ENCODE data around the gene IL16.

Gene IL16

GRCh38 chr15:81268881-81269601 is 72.4 kb downstream of the IL16 start:
- ATAC-seq (replicated peaks; ENCODE audit: extremely low read depth, poor library complexity, severe bottlenecking) (no peak), DNase-seq (ENCODE audit: low spot score in 2 of 2) (no peak)
- no peak overlapping the region for H3K4me3 Mint-ChIP-seq
- peaks cover 1% of the 10 kb centered on the region for H3K36me3 Mint-ChIP-seq (ENCODE audit: insufficient read depth)
- H3K27ac Mint-ChIP-seq (ENCODE audit: low read depth): no peak overlapping the region
- H3K4me1 Mint-ChIP-seq: peaks cover 18% of the 10 kb centered on the region
- no peaks in the 10 kb centered on the region for H3K9me3 Mint-ChIP-seq
- H3K27me3 Mint-ChIP-seq: peaks cover 17% of the 10 kb centered on the region

GRCh38 chr15:81270188-81270587 is 73.5 kb downstream of the IL16 start:
- Mint-ChIP-seq H3K27me3 (peaks cover 6% of the 10 kb centered on the region), H3K9me3 (no peaks in the 10 kb centered on the region), H3K4me1 (peaks cover 22% of the 10 kb centered on the region), H3K4me3 (no peak overlapping the region), H3K27ac (ENCODE audit: low read depth) (no peak overlapping the region), H3K36me3 (ENCODE audit: insufficient read depth) (peaks cover 1% of the 10 kb centered on the region)
- DNase-seq (ENCODE audit: low spot score in 2 of 2) (no peak), ATAC-seq (replicated peaks; ENCODE audit: extremely low read depth, poor library complexity, severe bottlenecking) (no peak)

GRCh38 chr15:81270781-81271491 is 74.3 kb downstream of the IL16 start:
- peaks cover under 1% of the 10 kb centered on the region for H3K36me3 Mint-ChIP-seq (ENCODE audit: insufficient read depth)
- H3K4me3 Mint-ChIP-seq: no peak overlapping the region
- peaks cover 17% of the 10 kb centered on the region for H3K4me1 Mint-ChIP-seq
- no peaks in the 10 kb centered on the region for H3K27me3 Mint-ChIP-seq
- no peak for ATAC-seq (replicated peaks; ENCODE audit: extremely low read depth, poor library complexity, severe bottlenecking)
- DNase-seq (ENCODE audit: low spot score in 2 of 2): no peak
- no peaks in the 10 kb centered on the region for H3K9me3 Mint-ChIP-seq
- no peak overlapping the region for H3K27ac Mint-ChIP-seq (ENCODE audit: low read depth)

GRCh38 chr15:81271761-81272644 is 75.3 kb downstream of the IL16 start:
- H3K9me3 Mint-ChIP-seq: no peaks in the 10 kb centered on the region
- no peak overlapping the region for H3K27ac Mint-ChIP-seq (ENCODE audit: low read depth)
- H3K4me3 Mint-ChIP-seq: no peak overlapping the region

GRCh38 chr15:81273200-81273599 is 76.5 kb downstream of the IL16 start:
- H3K27ac Mint-ChIP-seq (ENCODE audit: low read depth): no peak overlapping the region

More at GRCh38 chr15:81271761-81272644, 75.3 kb downstream of the IL16 start:
- Mint-ChIP-seq H3K36me3 (ENCODE audit: insufficient read depth) (no peaks in the 10 kb centered on the region), H3K27me3 (no peaks in the 10 kb centered on the region), H3K4me1 (peaks cover 9% of the 10 kb centered on the region)
- no peak for DNase-seq (ENCODE audit: low spot score in 2 of 2)
- ATAC-seq (replicated peaks; ENCODE audit: extremely low read depth, poor library complexity, severe bottlenecking): no peak

GRCh38 chr15:81273855-81274254 is 77.2 kb downstream of the IL16 start:
- Mint-ChIP-seq H3K4me3 (no peak overlapping the region), H3K4me1 (peaks cover 15% of the 10 kb centered on the region), H3K9me3 (no peaks in the 10 kb centered on the region), H3K36me3 (ENCODE audit: insufficient read depth) (no peaks in the 10 kb centered on the region), H3K27ac (ENCODE audit: low read depth) (no peak overlapping the region), H3K27me3 (no peaks in the 10 kb centered on the region)
- DNase-seq (ENCODE audit: low spot score in 2 of 2) (no peak), ATAC-seq (replicated peaks; ENCODE audit: extremely low read depth, poor library complexity, severe bottlenecking) (no peak)

More at GRCh38 chr15:81273200-81273599, 76.5 kb downstream of the IL16 start:
- Mint-ChIP-seq H3K27me3 (no peaks in the 10 kb centered on the region), H3K4me1 (peaks cover 12% of the 10 kb centered on the region), H3K4me3 (no peak overlapping the region), H3K9me3 (no peaks in the 10 kb centered on the region), H3K36me3 (ENCODE audit: insufficient read depth) (no peaks in the 10 kb centered on the region)
- no peak for DNase-seq (ENCODE audit: low spot score in 2 of 2)
- ATAC-seq (replicated peaks; ENCODE audit: extremely low read depth, poor library complexity, severe bottlenecking): no peak

GRCh38 chr15:81274255-81274654 is 77.6 kb downstream of the IL16 start:
- no peaks in the 10 kb centered on the region for H3K27me3 Mint-ChIP-seq
- no peak overlapping the region for H3K4me3 Mint-ChIP-seq
- no peak for DNase-seq (ENCODE audit: low spot score in 2 of 2)
- peaks cover 15% of the 10 kb centered on the region for H3K4me1 Mint-ChIP-seq
- no peaks in the 10 kb centered on the region for H3K9me3 Mint-ChIP-seq
- ATAC-seq (replicated peaks; ENCODE audit: extremely low read depth, poor library complexity, severe bottlenecking): no peak
- no peaks in the 10 kb centered on the region for H3K36me3 Mint-ChIP-seq (ENCODE audit: insufficient read depth)
- no peak overlapping the region for H3K27ac Mint-ChIP-seq (ENCODE audit: low read depth)

GRCh38 chr15:81274931-81275707 is 78.4 kb downstream of the IL16 start:
- DNase-seq (ENCODE audit: low spot score in 2 of 2) (peak; percentile 63 to 67), ATAC-seq (replicated peaks; ENCODE audit: extremely low read depth, poor library complexity, severe bottlenecking) (peak; percentile 89)
- no peaks in the 10 kb centered on the region for H3K9me3 Mint-ChIP-seq
- H3K27me3 Mint-ChIP-seq: no peaks in the 10 kb centered on the region
- no peak overlapping the region for H3K27ac Mint-ChIP-seq (ENCODE audit: low read depth)
- H3K4me1 Mint-ChIP-seq: peaks cover 21% of the 10 kb centered on the region
- H3K36me3 Mint-ChIP-seq (ENCODE audit: insufficient read depth): no peaks in the 10 kb centered on the region
- H3K4me3 Mint-ChIP-seq: no peak overlapping the region

- DNase-seq (ENCODE audit: low spot score in 2 of 2): no peak
- no peak for ATAC-seq (replicated peaks; ENCODE audit: extremely low read depth, poor library complexity, severe bottlenecking)
- H3K27me3 Mint-ChIP-seq: no peaks in the 10 kb centered on the region
- H3K27ac Mint-ChIP-seq (ENCODE audit: low read depth): no peak overlapping the region
- no peak overlapping the region for H3K4me3 Mint-ChIP-seq
- no peaks in the 10 kb centered on the region for H3K9me3 Mint-ChIP-seq
- peaks cover 26% of the 10 kb centered on the region for H3K4me1 Mint-ChIP-seq
- no peaks in the 10 kb centered on the region for H3K36me3 Mint-ChIP-seq (ENCODE audit: insufficient read depth)
Observed at GRCh38 chr15:81275711-81276392, 79.2 kb downstream of the IL16 start.

- Mint-ChIP-seq H3K27me3 (no peaks in the 10 kb centered on the region), H3K9me3 (no peaks in the 10 kb centered on the region)
Observed at GRCh38 chr15:81276967-81277366, 80.3 kb downstream of the IL16 start.

GRCh38 chr15:81277851-81278250 is 81.2 kb downstream of the IL16 start:
- Mint-ChIP-seq H3K9me3 (no peaks in the 10 kb centered on the region), H3K27ac (ENCODE audit: low read depth) (no peak overlapping the region), H3K36me3 (ENCODE audit: insufficient read depth) (no peaks in the 10 kb centered on the region), H3K4me1 (peaks cover 26% of the 10 kb centered on the region), H3K4me3 (no peak overlapping the region), H3K27me3 (no peaks in the 10 kb centered on the region)
- DNase-seq (ENCODE audit: low spot score in 2 of 2): no peak
- no peak for ATAC-seq (replicated peaks; ENCODE audit: extremely low read depth, poor library complexity, severe bottlenecking)

More at GRCh38 chr15:81276967-81277366, 80.3 kb downstream of the IL16 start:
- no peaks in the 10 kb centered on the region for H3K36me3 Mint-ChIP-seq (ENCODE audit: insufficient read depth)
- DNase-seq (ENCODE audit: low spot score in 2 of 2): no peak
- no peak overlapping the region for H3K4me3 Mint-ChIP-seq
- H3K27ac Mint-ChIP-seq (ENCODE audit: low read depth): no peak overlapping the region
- no peak for ATAC-seq (replicated peaks; ENCODE audit: extremely low read depth, poor library complexity, severe bottlenecking)
- H3K4me1 Mint-ChIP-seq: peaks cover 26% of the 10 kb centered on the region
